Fibroblast of villous mesenchyme (primary cell): ENCODE measurements around the gene PRKG1. TPM values are rescaled to one million over a fixed set of nuclear protein-coding genes. Genes with fewer than 3 reads are reported as not detected.

ENCODE experiments used
- DNase-seq: peaks from one replicate; pipeline ENCODE4 v3.0.0-alpha.2; 2010; ENCODE audit warnings: low read depth
- H3K4me3 ChIP-seq: 2 replicates; pipeline ENCODE4 v1.5.1; 2011; ENCODE audit warnings: low read depth, mild to moderate bottlenecking, low read length
- total RNA-seq: library from RNA; depleted of rRNA; stranded (reverse); fragments of >200 nt; gene quantifications from 2 replicates; pipeline ENCODE4 v1.2.3, GENCODE V29; 2012
- TF ChIP-seq, protein P1 (sequence below): IDR thresholded peaks from 2 replicates; pipeline ENCODE4 v1.5.1; 2012; ENCODE audit warnings: low read depth, mild to moderate bottlenecking, low read length; ENCODE audit not compliant: insufficient read depth

The PRKG1 gene
- total RNA-seq, 1 donor, result 19.0 TPM

- H3K4me3 ChIP-seq, result peak overlapping the region; percentile 80
- TF ChIP-seq, protein P1, sequence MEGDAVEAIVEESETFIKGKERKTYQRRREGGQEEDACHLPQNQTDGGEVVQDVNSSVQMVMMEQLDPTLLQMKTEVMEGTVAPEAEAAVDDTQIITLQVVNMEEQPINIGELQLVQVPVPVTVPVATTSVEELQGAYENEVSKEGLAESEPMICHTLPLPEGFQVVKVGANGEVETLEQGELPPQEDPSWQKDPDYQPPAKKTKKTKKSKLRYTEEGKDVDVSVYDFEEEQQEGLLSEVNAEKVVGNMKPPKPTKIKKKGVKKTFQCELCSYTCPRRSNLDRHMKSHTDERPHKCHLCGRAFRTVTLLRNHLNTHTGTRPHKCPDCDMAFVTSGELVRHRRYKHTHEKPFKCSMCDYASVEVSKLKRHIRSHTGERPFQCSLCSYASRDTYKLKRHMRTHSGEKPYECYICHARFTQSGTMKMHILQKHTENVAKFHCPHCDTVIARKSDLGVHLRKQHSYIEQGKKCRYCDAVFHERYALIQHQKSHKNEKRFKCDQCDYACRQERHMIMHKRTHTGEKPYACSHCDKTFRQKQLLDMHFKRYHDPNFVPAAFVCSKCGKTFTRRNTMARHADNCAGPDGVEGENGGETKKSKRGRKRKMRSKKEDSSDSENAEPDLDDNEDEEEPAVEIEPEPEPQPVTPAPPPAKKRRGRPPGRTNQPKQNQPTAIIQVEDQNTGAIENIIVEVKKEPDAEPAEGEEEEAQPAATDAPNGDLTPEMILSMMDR, result no peak
- no peak for DNase-seq
Measured at GRCh38 chr10:51073453-51074237, 642 bp upstream of the PRKG1 start.

DNA sequence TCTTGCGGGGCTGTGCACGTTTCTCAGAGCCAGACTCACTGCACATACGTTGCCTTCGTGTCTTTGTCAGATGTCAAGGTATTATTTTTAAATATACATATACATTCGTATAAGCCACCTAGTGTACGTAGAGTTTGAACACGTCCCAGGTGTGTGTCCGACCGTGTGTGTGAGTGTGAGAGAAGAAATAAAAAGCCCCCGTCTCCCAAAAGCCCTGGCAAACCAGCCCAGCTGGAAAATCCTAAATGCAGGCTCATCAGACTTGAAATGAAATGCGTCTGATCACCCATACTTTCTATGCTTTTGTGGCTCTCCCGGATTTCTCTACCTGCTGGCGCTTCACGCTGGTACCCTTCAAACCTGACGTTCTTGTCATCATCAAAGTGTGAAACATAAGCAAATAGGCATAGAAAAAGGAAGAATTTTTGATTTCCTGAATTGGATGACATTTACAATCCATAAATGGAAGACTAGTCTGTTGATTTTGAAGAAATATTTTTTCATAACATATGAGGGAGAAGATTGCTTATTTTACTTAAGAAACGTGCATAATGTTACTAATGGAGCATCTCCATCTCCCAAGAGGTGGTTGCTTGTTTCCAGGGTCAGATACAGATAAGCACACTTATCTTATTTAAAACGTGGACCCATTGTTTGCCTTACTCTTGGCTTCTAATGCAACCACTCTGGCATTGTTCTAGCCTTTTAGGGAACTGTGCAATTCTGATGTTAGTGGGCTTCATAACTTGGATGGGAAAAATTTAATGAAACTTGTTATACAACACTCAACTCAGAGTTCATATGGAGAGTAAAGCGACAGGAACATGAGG is 971 bp downstream of the PRKG1 start:
- H3K4me3 ChIP-seq, result peak overlapping the region; percentile 80
- no peak for DNase-seq
- TF ChIP-seq, protein P1, result no peak

DNA sequence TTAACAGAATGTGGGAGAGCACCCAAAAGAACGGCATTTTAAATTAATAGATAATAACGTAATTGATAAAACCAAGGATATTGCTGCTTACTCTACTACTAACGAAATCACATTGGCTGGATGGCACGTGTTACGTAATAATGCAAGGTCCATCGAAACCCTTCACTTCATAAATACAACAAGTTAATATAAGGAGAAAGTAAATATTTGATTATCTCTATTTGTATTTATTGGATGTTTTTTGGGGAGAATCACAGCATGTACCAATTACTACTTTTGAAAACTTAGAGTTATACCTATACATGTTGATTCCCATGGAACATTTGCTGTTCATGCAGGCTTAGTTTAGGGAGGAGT is 1.6 kb downstream of the PRKG1 start:
- no peak for DNase-seq
- TF ChIP-seq, protein P1, result no peak
- no peak overlapping the region for H3K4me3 ChIP-seq

GRCh38 chr10:51076299-51076841 is 2.1 kb downstream of the PRKG1 start:
- TF ChIP-seq, protein P1, result no peak
- no peak overlapping the region for H3K4me3 ChIP-seq
- no peak for DNase-seq

DNA sequence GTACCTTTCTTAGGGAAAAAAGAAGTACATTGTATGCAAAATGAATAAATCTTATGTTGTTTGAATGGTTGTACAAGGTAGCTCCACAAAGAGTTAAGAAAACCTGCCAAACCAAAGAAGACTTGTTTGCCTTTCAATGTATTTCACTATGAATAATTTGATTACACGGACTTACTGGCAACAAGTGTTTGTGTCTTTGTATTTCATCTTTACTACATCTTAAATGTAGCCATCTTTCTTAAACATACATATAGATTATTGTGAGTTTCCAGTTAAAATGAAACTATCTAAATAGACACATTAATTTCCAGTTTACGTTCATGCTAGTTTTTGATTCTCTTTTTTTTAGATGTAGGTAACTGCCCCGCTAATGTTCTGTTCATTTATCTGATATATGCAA is 2.8 kb downstream of the PRKG1 start:
- H3K4me3 ChIP-seq, result no peak overlapping the region
- TF ChIP-seq, protein P1, result no peak
- no peak for DNase-seq

DNA sequence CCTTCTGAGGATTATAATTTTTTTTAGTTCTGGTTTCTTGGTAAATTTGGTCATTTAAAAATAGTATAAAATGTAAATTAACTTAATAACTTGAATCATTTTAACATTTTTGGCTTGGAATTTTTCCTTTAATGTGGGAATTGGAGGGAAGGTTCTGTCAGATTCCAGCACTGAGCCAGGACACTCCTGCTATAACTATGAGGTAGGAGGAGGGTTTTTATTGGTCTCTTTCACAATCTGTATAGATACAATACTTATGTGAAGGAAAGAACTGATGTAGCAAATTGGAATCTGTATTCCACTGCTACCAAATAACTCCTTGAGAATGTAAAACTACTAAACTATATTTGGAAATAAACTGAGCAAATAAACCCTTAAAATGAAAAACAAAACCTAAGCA is 3.2 kb downstream of the PRKG1 start:
- no peak for DNase-seq
- TF ChIP-seq, protein P1, result no peak
- no peak overlapping the region for H3K4me3 ChIP-seq
